Stimulated activated effector memory CD8-positive, alpha-beta T cell treated with anti-CD3 and anti-CD28 coated beads, Interleukin-12 subunit alpha, Interleukin-12 subunit beta, amount 100 ng/mL, for 72 hours (primary cell): ENCODE measurements around the gene SRGAP3.

ENCODE experiments used
- ATAC-seq: fragments of 150-1000 bp; cut with Tn5 transposase; 2 replicates; pipeline ENCODE4 v1.10.0; 2021
- DNase-seq, 2 donors: peaks; one replicate each; pipeline ENCODE4 v3.0.0; 2021 to 2022; ENCODE audit warnings: low spot score in 2 of 2
- H3K27ac Mint-ChIP-seq: one replicate; pipeline ENCODE4 v1.8.0; 2022; ENCODE audit warnings: mild to moderate bottlenecking, mixed read lengths
- H3K36me3 Mint-ChIP-seq: one replicate; pipeline ENCODE4 v1.8.0; 2022; ENCODE audit warnings: mild to moderate bottlenecking, mixed read lengths
- H3K4me1 Mint-ChIP-seq: one replicate; pipeline ENCODE4 v1.8.0; 2022; ENCODE audit warnings: mixed read lengths
- H3K4me3 Mint-ChIP-seq: one replicate; pipeline ENCODE4 v1.8.0; 2022; ENCODE audit warnings: mild to moderate bottlenecking, mixed read lengths
- H3K9me3 Mint-ChIP-seq: one replicate; pipeline ENCODE4 v1.8.0; 2022; ENCODE audit warnings: mixed read lengths

SRGAP3 gene

DNA sequence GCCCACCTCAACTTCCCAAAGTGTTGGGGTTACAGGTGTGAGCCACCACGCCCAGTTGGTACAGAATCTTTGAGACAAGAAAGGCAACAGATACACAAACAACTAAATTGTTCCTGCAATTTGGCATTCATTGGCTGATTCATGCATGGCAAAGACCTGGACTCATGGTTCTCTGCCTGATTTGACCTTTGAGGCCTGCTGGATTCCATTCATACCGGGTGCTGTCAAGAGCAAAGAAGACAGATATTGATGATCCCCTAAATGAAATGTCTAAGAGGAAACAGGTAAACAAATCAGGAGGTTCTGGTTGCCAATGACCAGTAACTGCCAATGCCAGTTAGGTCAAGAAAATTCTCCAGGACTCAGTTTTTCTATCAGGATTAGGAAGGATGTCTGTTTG, 242.2 kb downstream of the SRGAP3 start:
- Mint-ChIP-seq H3K36me3 (no peaks in the 10 kb centered on the region), H3K27ac (no peak overlapping the region), H3K9me3 (no peaks in the 10 kb centered on the region), H3K4me3 (no peak overlapping the region), H3K4me1 (no peaks in the 10 kb centered on the region)
- DNase-seq (no peak), ATAC-seq (no peak)

DNA sequence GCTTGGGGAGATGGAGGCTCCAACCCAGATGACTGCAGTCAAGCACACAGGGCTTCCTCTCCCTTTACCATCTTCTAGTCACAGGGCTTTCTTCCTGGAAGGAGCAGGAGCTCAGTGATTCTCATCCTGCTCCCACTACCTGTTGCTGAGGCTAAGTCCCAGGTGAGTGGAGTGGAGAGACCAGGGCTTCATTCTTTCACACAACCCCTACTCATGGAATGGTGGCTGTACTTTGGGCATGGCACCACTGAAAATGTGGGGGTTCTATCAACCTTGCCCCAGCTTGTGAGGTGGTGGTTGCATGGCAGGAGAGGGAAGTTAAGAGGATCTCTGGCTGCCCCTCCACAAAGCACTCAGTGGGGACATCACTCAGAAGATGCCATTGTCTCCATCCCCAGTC, 249.4 kb downstream of the SRGAP3 start:
- Mint-ChIP-seq H3K27ac (no peak overlapping the region), H3K36me3 (no peaks in the 10 kb centered on the region), H3K4me1 (no peaks in the 10 kb centered on the region), H3K4me3 (no peak overlapping the region), H3K9me3 (no peaks in the 10 kb centered on the region)
- no peak for ATAC-seq
- DNase-seq: no peak

DNA sequence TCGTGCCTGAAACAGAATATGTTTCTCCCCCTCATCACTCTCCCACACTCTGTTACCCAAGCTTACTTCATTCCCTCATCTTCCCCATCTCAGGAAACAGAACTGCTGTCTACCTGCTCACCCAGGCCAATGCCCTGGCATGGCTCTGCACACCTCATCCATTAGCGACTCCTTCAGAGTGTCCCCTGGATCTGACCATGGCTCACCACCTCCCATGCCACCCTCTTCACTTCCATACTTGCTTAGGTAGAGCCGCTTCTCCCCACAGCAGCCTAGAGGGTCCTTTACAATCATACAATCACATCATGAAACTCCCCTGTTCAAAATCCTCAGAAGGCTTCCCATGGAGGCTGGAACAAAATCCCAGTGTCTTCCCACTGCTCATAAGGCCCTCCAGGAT, 252.3 kb downstream of the SRGAP3 start:
- no peak overlapping the region for H3K27ac Mint-ChIP-seq
- no peaks in the 10 kb centered on the region for H3K9me3 Mint-ChIP-seq
- H3K4me1 Mint-ChIP-seq: no peaks in the 10 kb centered on the region
- H3K4me3 Mint-ChIP-seq: no peak overlapping the region
- DNase-seq (no peak), ATAC-seq (peak; percentile 8)
- H3K36me3 Mint-ChIP-seq: no peaks in the 10 kb centered on the region

DNA sequence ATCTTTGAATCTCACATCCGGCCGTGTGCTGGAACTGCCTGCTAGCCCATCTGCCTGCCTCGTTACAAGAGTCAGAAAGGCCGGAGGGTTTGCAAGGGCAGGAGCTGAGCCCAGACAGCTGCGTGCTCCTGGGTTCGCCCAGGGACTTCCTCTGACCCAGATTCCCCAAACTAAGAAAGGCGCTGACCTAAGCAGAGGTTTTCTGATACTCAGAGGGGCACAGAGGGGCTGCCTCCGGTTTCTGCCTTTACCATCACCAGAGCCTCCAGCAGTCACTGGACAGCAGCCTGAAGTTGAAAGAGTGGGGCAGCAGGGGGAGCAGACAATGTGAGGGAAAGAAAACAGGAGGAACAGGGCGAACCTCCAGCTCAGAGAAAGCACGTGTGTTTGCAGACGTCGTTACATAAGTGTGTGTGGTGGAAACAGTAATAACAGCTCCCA, 252.7 kb downstream of the SRGAP3 start:
- H3K4me1 Mint-ChIP-seq: no peaks in the 10 kb centered on the region
- H3K36me3 Mint-ChIP-seq: no peaks in the 10 kb centered on the region
- no peak overlapping the region for H3K27ac Mint-ChIP-seq
- H3K4me3 Mint-ChIP-seq: no peak overlapping the region
- H3K9me3 Mint-ChIP-seq: no peaks in the 10 kb centered on the region
- ATAC-seq: peak; percentile 52
- DNase-seq: no peak

DNA sequence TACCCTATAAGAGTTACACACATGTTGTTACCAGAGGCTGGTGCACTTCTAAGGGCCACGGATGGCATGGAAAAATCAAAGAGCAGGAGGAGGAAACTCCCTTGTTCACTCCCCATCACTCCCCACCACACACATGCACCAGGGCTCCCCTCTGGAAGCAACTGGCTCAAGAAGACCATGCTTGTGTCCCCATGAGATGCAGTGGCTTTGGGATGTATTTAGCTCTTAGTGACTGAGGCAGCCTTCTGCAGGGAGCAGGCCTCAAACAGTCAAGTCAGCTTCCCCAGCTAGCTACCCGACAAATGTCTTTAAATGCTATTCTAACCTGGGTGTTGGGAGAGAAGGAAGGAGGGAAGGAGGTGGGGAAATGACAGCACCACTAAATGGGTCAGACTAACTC, 253.2 kb downstream of the SRGAP3 start:
- ATAC-seq (no peak), DNase-seq (no peak)
- Mint-ChIP-seq H3K36me3 (no peaks in the 10 kb centered on the region), H3K4me3 (no peak overlapping the region), H3K4me1 (no peaks in the 10 kb centered on the region), H3K27ac (no peak overlapping the region), H3K9me3 (no peaks in the 10 kb centered on the region)

DNA sequence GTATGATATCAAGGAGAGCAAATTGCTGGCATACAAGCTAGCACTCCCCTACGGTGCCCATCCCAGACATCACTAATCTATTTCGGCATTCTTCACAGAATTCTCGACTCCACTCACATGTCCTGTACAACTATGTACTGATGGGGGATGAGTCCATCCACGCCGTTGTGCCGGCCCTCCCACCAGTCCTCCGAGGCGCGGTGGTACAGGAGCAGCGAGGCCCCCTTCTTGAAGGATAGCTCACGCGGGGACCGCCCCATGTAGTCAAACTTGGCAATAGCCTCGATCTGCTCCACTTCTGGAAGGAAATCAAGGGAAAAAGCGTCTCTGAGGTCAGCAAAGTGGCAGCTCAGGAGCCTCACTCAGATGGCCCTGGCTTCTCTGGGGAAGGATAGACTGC, 255.2 kb downstream of the SRGAP3 start:
- Mint-ChIP-seq H3K9me3 (no peaks in the 10 kb centered on the region), H3K4me3 (no peak overlapping the region), H3K27ac (no peak overlapping the region), H3K36me3 (no peaks in the 10 kb centered on the region), H3K4me1 (no peaks in the 10 kb centered on the region)
- no peak for DNase-seq
- no peak for ATAC-seq

DNA sequence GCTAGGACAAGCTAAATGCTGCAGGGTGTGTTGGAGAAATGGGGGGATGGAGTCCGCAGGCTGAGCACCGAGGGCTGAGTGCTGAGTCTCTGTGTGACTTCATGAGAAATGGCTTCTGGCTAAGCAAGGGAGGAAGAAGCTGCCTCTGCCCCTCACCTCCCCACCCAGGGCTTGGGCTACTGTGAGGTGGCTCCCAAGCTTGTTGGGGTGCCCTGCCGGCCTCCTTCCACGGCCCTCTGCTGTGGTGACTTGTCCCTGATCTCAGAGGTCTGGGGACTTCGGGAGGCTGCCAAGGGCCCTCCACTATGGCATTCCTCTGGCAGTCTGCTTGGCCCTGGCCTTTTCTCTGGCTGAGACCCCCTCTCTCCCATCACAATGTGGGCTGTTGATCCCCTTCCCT, 256.1 kb downstream of the SRGAP3 start:
- ATAC-seq (no peak), DNase-seq (no peak)
- no peaks in the 10 kb centered on the region for H3K36me3 Mint-ChIP-seq
- H3K4me1 Mint-ChIP-seq: no peaks in the 10 kb centered on the region
- H3K4me3 Mint-ChIP-seq: no peak overlapping the region
- no peak overlapping the region for H3K27ac Mint-ChIP-seq
- no peaks in the 10 kb centered on the region for H3K9me3 Mint-ChIP-seq

DNA sequence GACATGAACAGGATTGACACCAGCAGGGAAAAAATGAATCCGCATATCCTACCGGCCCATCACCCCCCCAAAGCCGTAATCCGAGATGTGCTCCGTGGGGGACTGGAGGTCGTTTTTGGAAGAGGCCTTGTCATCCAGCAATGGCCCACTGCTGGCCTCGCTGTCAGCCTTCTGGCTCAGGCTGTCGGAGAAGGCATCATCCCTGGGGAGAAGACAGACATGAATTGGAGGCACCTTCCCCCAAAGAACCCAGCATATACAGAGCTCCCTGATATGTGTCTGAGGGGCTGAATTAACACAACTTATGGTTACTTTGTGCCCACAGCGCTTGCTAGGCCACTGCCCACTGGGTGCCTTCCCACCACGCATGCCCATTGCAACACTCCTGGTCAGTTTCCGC, 256.6 kb downstream of the SRGAP3 start:
- no peak overlapping the region for H3K27ac Mint-ChIP-seq
- ATAC-seq (no peak), DNase-seq (no peak)
- no peaks in the 10 kb centered on the region for H3K36me3 Mint-ChIP-seq
- no peaks in the 10 kb centered on the region for H3K4me1 Mint-ChIP-seq
- H3K9me3 Mint-ChIP-seq: no peaks in the 10 kb centered on the region
- no peak overlapping the region for H3K4me3 Mint-ChIP-seq

DNA sequence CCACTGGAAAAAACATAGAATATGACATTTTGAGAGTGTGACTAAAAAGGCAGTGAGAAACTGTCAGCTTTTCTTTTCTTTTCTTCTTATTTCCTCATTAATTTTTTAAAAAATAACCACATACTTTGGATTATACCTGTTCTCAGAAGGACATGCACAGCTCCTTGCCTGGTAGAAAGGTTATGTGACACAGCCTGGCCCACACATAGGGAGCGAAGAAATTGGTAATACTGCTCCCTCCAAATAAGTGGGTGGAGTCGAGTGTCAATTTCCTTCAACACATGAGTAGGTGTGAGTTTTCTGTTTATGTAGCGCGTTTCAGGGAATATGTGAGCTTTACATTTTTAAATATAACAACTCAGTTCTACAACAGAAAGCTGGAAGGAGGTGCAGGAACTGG, 257.2 kb downstream of the SRGAP3 start:
- H3K9me3 Mint-ChIP-seq: no peaks in the 10 kb centered on the region
- H3K36me3 Mint-ChIP-seq: no peaks in the 10 kb centered on the region
- H3K4me1 Mint-ChIP-seq: no peaks in the 10 kb centered on the region
- no peak overlapping the region for H3K4me3 Mint-ChIP-seq
- DNase-seq (no peak), ATAC-seq (no peak)
- H3K27ac Mint-ChIP-seq: no peak overlapping the region

DNA sequence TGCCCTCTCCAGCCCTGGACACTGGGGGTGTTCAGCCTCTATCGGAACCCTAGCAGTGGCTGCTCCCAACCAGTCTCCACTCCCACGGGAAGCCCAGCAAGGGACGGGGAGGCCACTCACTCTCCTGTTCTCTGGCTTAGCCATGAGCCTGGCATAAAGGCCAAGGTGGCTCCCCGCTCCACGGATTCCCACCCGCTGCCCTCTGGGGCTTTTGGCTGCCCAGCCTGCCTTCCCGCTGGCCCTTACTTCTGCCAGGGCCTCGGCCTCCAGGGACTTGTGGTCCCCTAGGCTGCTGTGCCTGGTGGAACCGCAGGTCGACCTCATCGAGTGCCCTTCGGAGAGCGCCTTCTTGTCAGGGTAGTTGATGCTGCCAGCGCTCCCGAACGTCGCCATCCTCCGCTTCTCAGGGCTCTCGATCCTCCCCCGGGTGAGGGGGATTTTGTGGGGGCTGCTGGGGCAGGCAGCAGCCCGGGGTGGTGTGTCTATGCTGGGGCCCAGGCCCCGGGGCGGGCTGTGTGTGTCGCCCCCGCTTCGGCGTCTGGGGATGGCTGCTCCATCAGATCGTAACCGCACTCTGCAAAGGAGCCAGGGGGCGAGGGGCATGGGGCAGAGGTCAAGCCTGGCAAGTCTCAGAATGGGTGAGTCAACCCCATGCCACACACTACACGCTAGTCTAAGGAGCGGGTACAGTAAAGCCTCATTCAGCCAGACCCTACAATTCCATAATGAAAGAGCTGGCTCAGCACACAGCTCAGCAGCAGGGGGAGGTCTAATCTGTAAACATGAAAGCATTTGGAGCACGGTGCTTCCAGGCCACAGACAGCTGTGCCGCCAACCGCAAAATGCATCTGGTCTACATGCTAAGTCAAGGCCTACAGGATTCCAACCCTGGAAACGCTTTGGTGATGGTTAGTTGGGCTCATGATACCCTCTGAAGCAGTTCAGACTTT, 258.9 kb downstream of the SRGAP3 start:
- DNase-seq (no peak), ATAC-seq (no peak)
- H3K27ac Mint-ChIP-seq: no peak overlapping the region
- no peaks in the 10 kb centered on the region for H3K36me3 Mint-ChIP-seq
- no peaks in the 10 kb centered on the region for H3K9me3 Mint-ChIP-seq
- H3K4me1 Mint-ChIP-seq: no peaks in the 10 kb centered on the region
- H3K4me3 Mint-ChIP-seq: no peak overlapping the region

DNA sequence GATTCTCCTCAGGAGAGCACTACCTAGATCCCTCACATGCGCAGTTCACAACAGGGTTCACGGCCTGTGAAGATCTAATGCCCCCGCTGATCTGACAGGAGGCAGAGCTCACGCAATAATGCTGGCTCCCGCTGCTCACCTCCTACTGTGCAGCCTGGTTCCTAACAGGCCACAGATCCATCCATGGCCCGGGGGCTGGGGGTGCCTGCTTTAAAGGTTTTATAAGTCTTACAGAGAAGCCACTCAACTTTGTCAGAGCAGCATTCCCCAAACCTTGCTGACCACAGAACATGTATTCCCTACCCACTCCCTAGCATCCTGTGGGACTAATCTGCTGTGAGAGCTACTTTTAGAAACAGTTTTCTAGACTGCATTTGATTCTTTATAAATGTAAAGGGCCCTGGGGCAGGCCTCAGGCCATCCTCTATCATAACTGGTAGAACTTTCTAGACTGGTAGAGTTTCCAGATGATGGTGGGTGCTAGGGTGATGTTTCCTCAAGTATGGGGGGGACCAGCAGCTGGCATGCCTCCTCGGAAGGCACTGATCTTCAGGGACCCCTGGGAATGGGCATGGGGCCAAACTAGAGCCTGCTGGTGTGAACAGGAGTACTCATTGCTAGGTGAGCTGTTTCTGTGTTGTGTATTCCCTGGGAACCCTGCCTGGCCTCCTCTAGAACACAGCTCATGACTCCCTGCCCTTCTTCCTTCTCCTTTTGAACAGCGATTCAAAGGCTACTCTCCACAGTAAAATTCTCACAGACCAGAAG, 260.5 kb downstream of the SRGAP3 start:
- Mint-ChIP-seq H3K4me1 (no peaks in the 10 kb centered on the region), H3K27ac (no peak overlapping the region), H3K36me3 (no peaks in the 10 kb centered on the region), H3K4me3 (no peak overlapping the region), H3K9me3 (no peaks in the 10 kb centered on the region)
- no peak for ATAC-seq
- no peak for DNase-seq

DNA sequence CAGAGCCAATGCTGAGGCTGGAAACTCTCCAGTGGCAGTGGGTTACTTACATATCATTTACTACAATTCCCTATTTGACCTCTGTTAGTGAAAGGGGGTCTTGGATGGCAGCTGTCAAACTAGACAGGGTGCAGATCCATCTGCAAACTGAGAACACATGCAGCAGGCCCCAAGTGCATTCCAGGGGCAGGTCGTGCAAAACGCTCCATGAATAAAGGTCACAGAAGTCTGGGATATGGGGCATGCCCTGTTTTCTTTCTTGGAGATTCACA, 261.1 kb downstream of the SRGAP3 start:
- Mint-ChIP-seq H3K4me3 (no peak overlapping the region), H3K9me3 (no peaks in the 10 kb centered on the region), H3K27ac (no peak overlapping the region), H3K4me1 (no peaks in the 10 kb centered on the region), H3K36me3 (no peaks in the 10 kb centered on the region)
- ATAC-seq (no peak), DNase-seq (no peak)

DNA sequence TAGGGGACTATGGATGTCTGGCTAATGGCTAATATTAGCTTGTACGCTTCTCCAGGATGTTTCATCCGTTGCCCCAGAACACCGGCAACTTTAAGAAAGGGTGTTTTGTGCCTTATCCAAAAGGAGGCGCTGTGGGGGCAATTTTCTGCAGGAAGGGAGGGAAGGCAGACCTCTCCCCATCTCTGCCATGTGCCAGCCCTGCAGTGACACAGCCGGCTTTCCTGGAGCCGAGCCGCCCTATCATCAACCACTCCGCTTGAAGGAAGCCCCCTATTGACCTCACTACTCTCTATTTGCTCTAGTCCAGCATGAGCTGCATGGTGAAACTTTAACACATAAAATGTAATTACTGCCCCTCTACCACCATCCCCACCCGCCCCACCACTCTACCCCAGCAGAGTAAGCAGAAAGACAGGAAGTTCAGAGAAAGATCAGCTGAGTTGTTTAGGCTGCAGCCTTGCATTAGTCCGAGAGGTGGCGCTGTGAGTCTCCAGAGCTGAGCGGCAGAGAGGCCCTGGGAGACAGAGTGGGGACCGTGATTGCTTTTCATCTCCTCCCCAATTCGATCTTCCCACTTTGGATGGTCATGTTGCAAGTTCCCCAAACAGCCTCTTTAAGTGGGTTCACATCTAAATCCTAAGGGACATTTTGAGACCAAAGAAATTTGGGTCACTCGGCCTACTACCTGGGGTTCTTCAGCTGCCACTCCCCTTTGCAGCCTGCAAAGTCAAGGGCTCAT, 261.6 kb downstream of the SRGAP3 start:
- DNase-seq: peak; percentile 36 to 74
- H3K9me3 Mint-ChIP-seq: no peaks in the 10 kb centered on the region
- no peaks in the 10 kb centered on the region for H3K4me1 Mint-ChIP-seq
- ATAC-seq: peak; percentile 61
- H3K36me3 Mint-ChIP-seq: no peaks in the 10 kb centered on the region
- H3K4me3 Mint-ChIP-seq: no peak overlapping the region
- no peak overlapping the region for H3K27ac Mint-ChIP-seq

DNA sequence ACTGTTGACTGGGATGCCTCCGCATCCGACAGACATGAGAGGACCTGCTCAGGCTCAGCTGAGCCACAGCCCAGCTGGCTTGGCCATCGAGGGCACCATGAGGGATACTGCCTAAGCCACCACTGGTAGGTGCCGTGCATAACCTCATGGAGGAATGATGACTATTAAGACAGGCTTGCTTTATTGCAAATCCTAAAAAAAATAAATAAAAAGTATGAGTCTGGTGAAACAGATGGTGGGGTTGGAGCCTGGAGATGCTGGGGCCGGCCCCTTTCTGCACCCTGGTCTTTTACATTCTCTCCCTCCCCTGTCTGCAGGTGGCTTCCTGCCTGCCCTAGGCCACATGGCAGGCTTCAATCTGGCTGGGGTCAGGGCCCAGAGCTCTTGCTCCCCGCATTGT, 262.2 kb downstream of the SRGAP3 start:
- Mint-ChIP-seq H3K4me3 (no peak overlapping the region), H3K4me1 (no peaks in the 10 kb centered on the region), H3K9me3 (no peaks in the 10 kb centered on the region), H3K36me3 (no peaks in the 10 kb centered on the region), H3K27ac (no peak overlapping the region)
- ATAC-seq (no peak), DNase-seq (no peak)

DNA sequence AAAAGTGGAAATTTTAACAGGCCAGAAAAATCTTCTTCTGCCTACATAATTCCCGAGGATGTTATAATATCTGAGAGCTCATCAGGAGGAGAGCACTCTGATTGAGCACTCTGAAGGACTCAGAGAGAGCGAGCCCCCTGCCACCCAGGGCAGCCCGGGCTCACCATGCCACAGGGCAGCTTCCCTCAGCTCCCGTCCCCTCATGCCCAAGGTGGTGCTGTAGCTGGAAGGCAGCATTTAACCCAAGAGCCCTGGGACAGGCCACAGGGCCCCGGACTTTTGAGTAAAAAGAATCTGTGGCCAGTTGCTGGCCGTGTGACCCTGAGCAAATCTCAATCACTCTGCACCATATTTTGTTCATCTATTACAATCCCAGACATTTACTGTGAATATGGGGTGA, 262.7 kb downstream of the SRGAP3 start:
- ATAC-seq: no peak
- Mint-ChIP-seq H3K36me3 (no peaks in the 10 kb centered on the region), H3K27ac (no peak overlapping the region), H3K4me1 (no peaks in the 10 kb centered on the region), H3K9me3 (no peaks in the 10 kb centered on the region), H3K4me3 (no peak overlapping the region)
- DNase-seq: no peak

DNA sequence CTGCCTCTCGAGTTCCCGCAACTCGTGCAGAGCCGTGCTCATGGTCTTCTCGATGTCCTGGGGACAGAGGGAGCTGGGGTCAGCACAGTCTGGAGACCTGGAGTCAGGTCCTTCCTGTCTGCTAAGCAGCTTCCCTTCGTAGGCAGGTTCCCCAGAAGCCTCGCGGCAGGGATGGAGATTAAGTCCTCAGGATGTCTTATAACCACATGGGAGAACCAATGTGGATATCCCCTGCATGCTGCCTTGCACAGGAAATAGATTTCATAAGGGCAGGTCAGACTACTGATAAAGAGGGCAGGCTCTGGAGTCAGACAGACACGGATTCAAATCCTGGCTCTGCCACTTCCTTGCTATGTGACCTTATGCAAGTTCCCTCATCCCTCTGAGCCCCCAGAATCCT, 263.6 kb downstream of the SRGAP3 start:
- Mint-ChIP-seq H3K36me3 (no peaks in the 10 kb centered on the region), H3K4me1 (no peaks in the 10 kb centered on the region), H3K27ac (no peak overlapping the region), H3K9me3 (no peaks in the 10 kb centered on the region), H3K4me3 (no peak overlapping the region)
- ATAC-seq (no peak), DNase-seq (no peak)
